ENCODE results near the gene STRIP2. TPM values are rescaled to one million over a fixed set of nuclear protein-coding genes. Genes with fewer than 3 reads are reported as not detected.

The STRIP2 gene
- total RNA-seq, 1 experiment from 2014 or later, result 5.1 TPM

DNA sequence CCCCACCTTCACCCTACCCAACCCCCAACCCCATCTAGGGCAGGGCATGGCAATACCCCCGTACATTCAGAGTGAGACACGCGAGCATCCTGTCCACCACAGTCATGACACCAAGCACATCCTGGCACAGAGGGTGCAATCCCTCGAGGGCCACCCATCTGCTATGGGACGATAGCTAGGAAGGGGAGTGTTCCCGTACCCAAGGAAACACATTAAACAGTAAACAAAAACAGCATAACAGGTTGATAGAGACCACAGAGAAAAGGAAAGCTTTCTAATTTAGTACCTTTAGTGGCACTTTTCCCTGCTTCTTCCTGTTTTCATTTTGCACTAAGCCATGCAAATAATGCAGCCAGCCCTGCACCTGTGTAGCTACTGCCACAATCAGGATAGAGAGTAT is 65.8 kb downstream of the STRIP2 start:
- no peak for DNase-seq (ENCODE audit: low read depth, low spot score)
- CTCF ChIA-PET, result interaction anchor here (0.6 kb wide), 2 partner anchors 91 to 329 kb away, joined by 3 read pairs; no protein-coding TSS in a partner anchor

DNA sequence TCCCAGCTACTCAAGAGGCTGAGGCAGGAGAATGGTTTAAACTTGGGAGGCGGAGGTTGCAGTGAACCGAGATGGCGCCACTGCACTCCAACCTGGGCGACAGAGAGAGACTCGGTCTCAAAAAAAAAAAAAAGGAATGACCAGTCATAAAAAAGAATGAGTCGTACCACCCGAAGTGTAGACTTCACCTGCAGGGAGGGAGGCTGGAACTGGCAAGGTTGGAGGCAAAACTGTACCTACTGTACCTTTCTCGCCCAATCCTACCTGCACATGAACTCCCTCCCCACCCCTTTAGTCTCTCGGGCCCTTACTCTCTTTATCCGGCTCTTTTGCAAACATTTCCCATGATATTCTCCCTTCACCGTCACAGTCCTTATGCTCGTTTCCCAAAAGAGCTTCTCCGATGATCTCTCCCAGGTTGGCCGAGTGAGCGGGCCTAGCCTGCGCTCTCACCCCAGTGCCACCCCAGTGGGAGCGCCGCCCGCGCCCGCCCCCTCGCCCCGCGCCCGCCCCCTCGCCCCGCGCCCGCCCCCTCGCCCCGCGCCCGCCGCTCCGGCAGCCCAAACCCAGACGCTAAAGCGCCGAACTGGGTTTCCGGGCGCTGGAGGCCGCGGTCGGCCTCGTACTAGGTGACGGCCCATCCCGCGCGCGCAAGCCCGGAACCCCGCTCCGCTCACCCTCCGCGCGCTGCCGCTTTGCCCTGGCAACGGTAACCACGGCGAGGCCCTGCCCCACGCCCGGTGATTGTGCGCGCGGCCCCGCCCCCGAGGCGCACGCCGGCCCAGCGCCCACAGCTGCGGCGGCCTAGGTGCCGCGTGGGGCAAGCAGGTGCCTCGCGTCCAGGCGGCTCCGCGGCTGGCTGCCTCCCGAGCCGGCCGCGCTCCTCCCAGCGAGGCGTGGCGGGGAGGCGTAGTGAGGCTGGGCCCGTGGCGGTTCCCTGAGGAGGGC is 67.8 kb downstream of the STRIP2 start, which contains the start of gene SMKR1:
SMKR1 (plus strand) TSS at position 772 of the 948 bp plus-strand sequence. CDS start 294 bp downstream, outside the sequence.
- no TSS peak for BruUV-seq (replicated peaks)
- DNase-seq (ENCODE audit: low read depth, low spot score) (no peak), ATAC-seq (peak; percentile 85)
- intact Hi-C loops (cut with micrococcal nuclease; ENCODE audit: unreplicated experiment), result no loop called here
- CTCF ChIA-PET, result interaction anchor here (0.7 kb wide), 1 partner anchor 56 kb away, joined by 5 read pairs; no protein-coding TSS in a partner anchor
- TF ChIP-seq, protein P1, sequence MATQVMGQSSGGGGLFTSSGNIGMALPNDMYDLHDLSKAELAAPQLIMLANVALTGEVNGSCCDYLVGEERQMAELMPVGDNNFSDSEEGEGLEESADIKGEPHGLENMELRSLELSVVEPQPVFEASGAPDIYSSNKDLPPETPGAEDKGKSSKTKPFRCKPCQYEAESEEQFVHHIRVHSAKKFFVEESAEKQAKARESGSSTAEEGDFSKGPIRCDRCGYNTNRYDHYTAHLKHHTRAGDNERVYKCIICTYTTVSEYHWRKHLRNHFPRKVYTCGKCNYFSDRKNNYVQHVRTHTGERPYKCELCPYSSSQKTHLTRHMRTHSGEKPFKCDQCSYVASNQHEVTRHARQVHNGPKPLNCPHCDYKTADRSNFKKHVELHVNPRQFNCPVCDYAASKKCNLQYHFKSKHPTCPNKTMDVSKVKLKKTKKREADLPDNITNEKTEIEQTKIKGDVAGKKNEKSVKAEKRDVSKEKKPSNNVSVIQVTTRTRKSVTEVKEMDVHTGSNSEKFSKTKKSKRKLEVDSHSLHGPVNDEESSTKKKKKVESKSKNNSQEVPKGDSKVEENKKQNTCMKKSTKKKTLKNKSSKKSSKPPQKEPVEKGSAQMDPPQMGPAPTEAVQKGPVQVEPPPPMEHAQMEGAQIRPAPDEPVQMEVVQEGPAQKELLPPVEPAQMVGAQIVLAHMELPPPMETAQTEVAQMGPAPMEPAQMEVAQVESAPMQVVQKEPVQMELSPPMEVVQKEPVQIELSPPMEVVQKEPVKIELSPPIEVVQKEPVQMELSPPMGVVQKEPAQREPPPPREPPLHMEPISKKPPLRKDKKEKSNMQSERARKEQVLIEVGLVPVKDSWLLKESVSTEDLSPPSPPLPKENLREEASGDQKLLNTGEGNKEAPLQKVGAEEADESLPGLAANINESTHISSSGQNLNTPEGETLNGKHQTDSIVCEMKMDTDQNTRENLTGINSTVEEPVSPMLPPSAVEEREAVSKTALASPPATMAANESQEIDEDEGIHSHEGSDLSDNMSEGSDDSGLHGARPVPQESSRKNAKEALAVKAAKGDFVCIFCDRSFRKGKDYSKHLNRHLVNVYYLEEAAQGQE (IDR thresholded peaks at IDR 0.05; ENCODE audit: insufficient read depth in 1 of 2, low read depth in 2 of 2, low read length in 1 of 2), result no peak
- TF ChIP-seq, protein P2, sequence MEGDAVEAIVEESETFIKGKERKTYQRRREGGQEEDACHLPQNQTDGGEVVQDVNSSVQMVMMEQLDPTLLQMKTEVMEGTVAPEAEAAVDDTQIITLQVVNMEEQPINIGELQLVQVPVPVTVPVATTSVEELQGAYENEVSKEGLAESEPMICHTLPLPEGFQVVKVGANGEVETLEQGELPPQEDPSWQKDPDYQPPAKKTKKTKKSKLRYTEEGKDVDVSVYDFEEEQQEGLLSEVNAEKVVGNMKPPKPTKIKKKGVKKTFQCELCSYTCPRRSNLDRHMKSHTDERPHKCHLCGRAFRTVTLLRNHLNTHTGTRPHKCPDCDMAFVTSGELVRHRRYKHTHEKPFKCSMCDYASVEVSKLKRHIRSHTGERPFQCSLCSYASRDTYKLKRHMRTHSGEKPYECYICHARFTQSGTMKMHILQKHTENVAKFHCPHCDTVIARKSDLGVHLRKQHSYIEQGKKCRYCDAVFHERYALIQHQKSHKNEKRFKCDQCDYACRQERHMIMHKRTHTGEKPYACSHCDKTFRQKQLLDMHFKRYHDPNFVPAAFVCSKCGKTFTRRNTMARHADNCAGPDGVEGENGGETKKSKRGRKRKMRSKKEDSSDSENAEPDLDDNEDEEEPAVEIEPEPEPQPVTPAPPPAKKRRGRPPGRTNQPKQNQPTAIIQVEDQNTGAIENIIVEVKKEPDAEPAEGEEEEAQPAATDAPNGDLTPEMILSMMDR (IDR thresholded peaks at IDR 0.05), result peak; percentile 25; the same call in 1 of the 2 replicates
- Histone ChIP-seq H3K27ac (ENCODE audit: low read length) (no peak within 1 kb of the TSS), H3K36me3 (ENCODE audit: control insufficient read depth, insufficient read depth, low read length) (no peaks in the 10 kb centered on the region), H3K27me3 (ENCODE audit: control insufficient read depth, insufficient read depth, low read length) (no peaks in the 10 kb centered on the region), H3K9me3 (ENCODE audit: control insufficient read depth, insufficient read depth, low read depth, low read length) (no peaks in the 10 kb centered on the region), H3K4me1 (ENCODE audit: control insufficient read depth, insufficient read depth, low read length) (no peaks in the 10 kb centered on the region), H3K4me3 (ENCODE audit: low read depth in 2 of 2, low read length in 2 of 2) (peak within 1 kb of the TSS; percentile 55 to 61)
- POLR2A ChIA-PET, result interaction anchor here (0.7 kb wide), 1 partner anchor 103 kb away, joined by 7 read pairs; no protein-coding TSS in a partner anchor
- in situ Hi-C loops (cut with HindIII; ENCODE audit: low pct_unique_long_range_greater_than_20kb, low sequenced_read_pairs), result no loop called here

More for the DNA sequence above, 65.8 kb downstream of the STRIP2 start:
- no peaks in the 10 kb centered on the region for H3K9me3 ChIP-seq (ENCODE audit: control insufficient read depth, insufficient read depth, low read depth, low read length)
- TF ChIP-seq, protein P1 (IDR thresholded peaks at IDR 0.05; ENCODE audit: insufficient read depth in 1 of 2, low read depth in 2 of 2, low read length in 1 of 2), result no peak
- TF ChIP-seq SIN3A (IDR thresholded peaks at IDR 0.05; ENCODE audit: borderline replicate concordance, insufficient read depth, low read depth, low read length) (no peak), POLR2AphosphoS5 (IDR thresholded peaks at IDR 0.05; ENCODE audit: low read depth, low read length) (no peak), TCF7L2 (IDR thresholded peaks at IDR 0.05; ENCODE audit: low read depth, low read length) (no peak)
- TF ChIP-seq, protein P2 (IDR thresholded peaks at IDR 0.05), result no peak
- H3K27me3 ChIP-seq (ENCODE audit: control insufficient read depth, insufficient read depth, low read length), result no peaks in the 10 kb centered on the region
- in situ Hi-C loops (cut with HindIII; ENCODE audit: low pct_unique_long_range_greater_than_20kb, low sequenced_read_pairs), result no loop called here
- H3K27ac ChIP-seq (ENCODE audit: low read length), result no peak overlapping the region
- ATAC-seq, result no peak
- H3K36me3 ChIP-seq (ENCODE audit: control insufficient read depth, insufficient read depth, low read length), result no peaks in the 10 kb centered on the region
- no TSS peak for BruUV-seq (replicated peaks)
- H3K4me1 ChIP-seq (ENCODE audit: control insufficient read depth, insufficient read depth, low read length), result no peaks in the 10 kb centered on the region
- no peak overlapping the region for H3K4me3 ChIP-seq (ENCODE audit: low read depth in 2 of 2, low read length in 2 of 2)
- intact Hi-C loops (cut with micrococcal nuclease; ENCODE audit: unreplicated experiment), result no loop called here
- POLR2A ChIA-PET, result no interaction called here

Data from Panc1 (cell line).